Ammon's horn (tissue), 1 donor: ENCODE results near the gene PHTF2.
"Not testable (repeated sequence)": the region's sequence is repeated elsewhere in the genome, so short reads cannot be mapped to it uniquely, and the experiment has no call there.

ENCODE experiments used
- DNase-seq: peaks from one replicate; pipeline ENCODE4 v3.0.0-alpha.2; 2016; ENCODE audit warnings: low spot score

PHTF2 gene

DNA sequence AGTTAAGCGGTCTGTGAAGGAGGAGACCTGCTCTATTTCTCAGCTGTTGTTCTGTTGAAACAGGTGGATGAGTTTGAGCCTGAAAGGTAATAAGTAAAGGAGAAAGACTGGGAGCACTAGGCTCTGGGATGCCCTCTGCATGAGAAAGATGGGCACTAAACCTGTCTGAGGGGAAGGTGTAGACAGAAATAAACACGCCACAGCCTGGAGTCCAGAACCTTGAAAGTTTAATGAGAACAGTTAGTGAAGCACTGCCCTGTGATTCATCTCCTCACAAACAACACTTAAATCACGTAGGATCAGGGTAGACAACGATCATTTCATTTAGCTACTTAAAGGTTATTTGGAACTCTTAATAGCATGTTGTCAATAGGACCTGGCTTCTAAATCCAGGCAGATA, 193.1 kb downstream of the PHTF2 start:
- no peak for DNase-seq

DNA sequence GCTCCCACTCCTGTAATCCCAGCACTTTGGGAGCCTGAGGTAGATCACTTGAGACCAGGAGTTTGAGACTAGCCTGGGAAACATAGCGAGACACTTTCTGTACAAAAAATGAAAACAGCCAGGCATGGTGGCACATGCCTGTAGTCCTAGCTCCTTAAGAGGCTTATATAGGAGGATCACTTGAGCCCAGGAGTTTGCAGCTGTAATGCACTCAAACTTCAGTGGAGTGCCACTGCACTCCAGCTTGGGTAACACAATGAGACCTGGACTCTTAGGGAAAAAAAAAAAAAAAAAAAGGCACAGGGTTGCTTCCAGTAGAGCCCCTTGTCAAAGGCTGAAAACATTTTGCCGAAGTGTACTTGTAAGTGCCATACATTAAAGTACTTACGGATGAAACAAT, 195.3 kb downstream of the PHTF2 start:
- DNase-seq = no peak

DNA sequence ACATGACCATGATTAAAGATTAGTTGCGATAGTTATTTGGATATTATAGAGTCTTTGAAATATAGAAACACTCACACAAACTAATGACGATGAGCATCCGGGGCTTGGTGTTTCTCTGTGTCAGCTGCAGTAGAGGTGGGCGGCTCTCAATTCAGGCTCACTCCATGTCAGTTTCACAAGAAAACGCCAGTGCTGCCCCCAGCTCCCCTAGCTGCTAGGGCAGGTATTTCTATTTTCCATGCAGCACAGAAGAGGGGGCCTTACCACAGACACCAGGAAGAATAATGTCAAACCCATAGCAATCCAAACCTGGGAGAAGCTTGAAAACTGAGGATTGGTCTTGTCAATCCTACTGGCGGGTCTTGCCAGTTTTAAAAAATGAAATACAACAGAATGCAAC, 197.1 kb downstream of the PHTF2 start:
- DNase-seq = no peak

DNA sequence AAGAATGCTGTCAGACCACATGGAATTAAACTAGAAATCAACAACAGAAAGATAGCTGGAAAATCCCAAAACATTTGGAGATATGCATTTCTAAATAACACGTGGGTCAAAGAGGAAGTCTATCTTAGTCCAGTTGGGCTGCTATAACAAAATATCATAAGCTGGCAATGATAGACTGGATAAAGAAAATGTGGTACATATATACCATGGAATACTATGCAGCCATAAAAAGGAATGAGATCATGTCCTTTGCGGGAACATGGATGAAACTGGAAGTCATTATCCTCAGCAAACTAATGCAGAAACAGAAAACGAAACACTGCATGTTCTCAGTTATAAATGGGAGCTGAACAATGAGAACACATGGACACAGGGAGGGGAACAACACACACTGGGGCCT, 200.6 kb downstream of the PHTF2 start:
- DNase-seq = not testable (repeated sequence)

DNA sequence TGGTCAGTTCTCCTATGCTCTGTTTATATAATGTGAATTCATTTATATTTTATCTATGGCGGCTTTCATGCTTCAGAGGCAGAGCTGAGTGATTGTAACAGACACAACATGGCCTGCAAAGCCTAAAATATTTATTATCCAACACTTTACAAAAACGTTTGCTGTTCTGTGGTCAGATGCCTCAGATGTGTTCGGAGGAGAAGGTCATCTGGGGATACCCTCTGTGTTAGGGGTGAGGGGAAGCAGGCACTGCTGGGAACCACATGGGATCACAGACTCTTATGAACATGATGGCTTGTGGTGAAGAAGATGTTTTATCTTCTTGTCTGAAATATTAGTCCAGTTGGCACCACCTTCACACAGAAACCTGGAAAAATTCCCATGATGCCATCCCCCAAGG, 203.4 kb downstream of the PHTF2 start:
- no peak for DNase-seq

DNA sequence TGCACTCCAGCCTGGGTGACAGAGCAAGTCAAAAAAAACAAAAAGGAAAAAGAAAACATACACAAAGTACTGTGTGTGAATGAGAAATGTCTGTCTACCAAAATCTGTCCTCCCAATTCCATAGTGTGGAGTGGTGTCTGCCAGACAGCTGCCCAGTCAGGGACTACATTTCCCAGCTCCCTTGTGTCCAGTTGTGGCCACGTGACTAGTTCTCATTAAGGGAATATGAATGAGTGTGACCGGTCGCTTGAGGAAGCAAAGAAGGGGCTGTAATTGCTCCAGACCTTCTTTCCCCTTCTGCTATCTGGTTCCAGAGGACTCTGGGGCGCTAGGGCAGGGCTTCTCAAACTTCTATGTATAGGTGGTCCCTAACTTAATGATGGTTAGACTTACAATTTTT, 204.1 kb downstream of the PHTF2 start:
- DNase-seq = no peak

DNA sequence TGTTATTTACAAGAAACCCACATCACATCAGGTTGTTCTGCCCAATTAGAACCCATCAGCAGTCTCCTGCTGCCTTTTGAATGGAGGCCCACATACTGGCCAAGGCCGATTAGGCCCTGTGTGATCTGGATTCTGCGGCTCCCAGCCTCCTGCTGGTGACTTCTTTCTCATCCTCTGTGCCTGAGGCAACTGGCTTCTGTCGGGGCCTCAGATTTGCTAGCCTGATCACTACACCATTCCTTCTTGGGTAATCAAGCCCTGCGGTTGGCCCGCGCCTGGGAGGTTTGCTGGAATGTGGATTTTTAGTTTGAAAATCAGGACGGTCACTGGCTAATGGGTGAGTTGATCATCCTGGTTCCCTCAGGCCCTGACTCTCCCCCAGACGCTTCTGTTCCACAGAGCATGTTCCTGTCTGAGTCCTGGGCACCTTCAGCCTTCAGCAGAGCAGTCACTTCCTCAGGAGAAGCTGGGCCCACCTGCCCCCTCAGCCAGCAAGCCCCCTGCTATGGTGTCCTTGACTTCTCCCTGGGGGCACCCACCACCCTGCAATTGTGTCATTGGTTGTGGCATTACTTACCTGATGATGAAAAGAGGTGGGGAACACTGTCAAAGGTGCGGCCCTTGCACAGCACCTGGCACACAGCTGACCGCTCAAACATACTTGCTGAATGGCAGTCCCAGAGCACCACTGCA, 207.6 kb downstream of the PHTF2 start:
- no peak for DNase-seq
